Spleen (tissue), 11 donors: ENCODE measurements around the gene GPBP1. TPM values are rescaled to one million over a fixed set of nuclear protein-coding genes. Genes with fewer than 3 reads are reported as not detected.

Source experiments
- DNase-seq: peaks from one replicate; pipeline ENCODE4 v3.0.0-alpha.2; 2020
- H3K27ac ChIP-seq, 8 donors: fragments of 200-600 bp; sonication (generic) in 7 of 8; 1 replicate in 4 of 8; 2 replicates in 4 of 8; pipeline versions ENCODE4 v1.5.0 to v1.8.0; 2016 to 2021; ENCODE audit warnings: inconsistent platforms in 4 of 8, mild to moderate bottlenecking in 4 of 8, moderate library complexity in 1 of 8
- H3K27me3 ChIP-seq, 7 donors: fragments of 200-600 bp; sonication (generic) in 6 of 7; replicated peaks in 1 of 7; 1 replicate in 4 of 7; 2 replicates in 3 of 7; pipeline versions ENCODE4 v1.5.0 to v1.8.0; 2016 to 2021; ENCODE audit warnings: inconsistent platforms in 3 of 7, mild to moderate bottlenecking in 1 of 7
- H3K36me3 ChIP-seq, 6 donors: fragments of 200-600 bp; sonication (generic) in 5 of 6; 1 replicate in 4 of 6; 2 replicates in 2 of 6; pipeline versions ENCODE4 v1.5.0 to v1.8.0; 2016 to 2021; ENCODE audit warnings: inconsistent platforms in 2 of 6
- H3K4me1 ChIP-seq, 6 donors: fragments of 200-600 bp; sonication (generic) in 5 of 6; 1 replicate in 3 of 6; 2 replicates in 3 of 6; pipeline versions ENCODE4 v1.5.0 to v1.8.0; 2016 to 2021; ENCODE audit warnings: inconsistent platforms in 3 of 6
- H3K4me3 ChIP-seq, 8 donors: fragments of 200-600 bp; sonication (generic) in 7 of 8; 1 replicate in 4 of 8; 2 replicates in 4 of 8; pipeline versions ENCODE4 v1.5.0 to v1.8.0; 2016 to 2021; ENCODE audit warnings: inconsistent platforms in 4 of 8, mild to moderate bottlenecking in 4 of 8, moderate library complexity in 2 of 8
- H3K9me3 ChIP-seq, 8 donors: fragments of 200-600 bp; sonication (generic) in 7 of 8; 1 replicate in 4 of 8; 2 replicates in 4 of 8; pipeline versions ENCODE4 v1.5.0 to v1.8.0; 2016 to 2021; ENCODE audit warnings: inconsistent platforms in 4 of 8
- POLR2A ChIP-seq, 3 donors: fragments of 450-650 bp; IDR thresholded peaks; one replicate each; pipeline ENCODE4 v1.5.1; 2017; ENCODE audit warnings: antibody characterized with exemption in 3 of 3, mild to moderate bottlenecking in 1 of 3
- POLR2AphosphoS5 ChIP-seq, 3 donors: sonication (generic); formaldehyde crosslinking; IDR thresholded peaks; one replicate each; pipeline ENCODE4 v1.5.1; 2017; ENCODE audit warnings: antibody characterized with exemption in 3 of 3
- WGBS, 5 donors: extraction: QIAGEN DNeasy Blood & Tissue Kit in 3 of 5; methylation state at CpG; one replicate each; pipeline versions ENCODE4 v1.1.5 to v1.1.7; 2013 to 2018; 5-methylcytosine and 5-hydroxymethylcytosine counted together
- intact Hi-C: fragments of 100-400 bp; cut with DNase I; formaldehyde crosslinking; loops from one replicate; pipeline ENCODE4 v1.15.0; 2023; ENCODE audit warnings: low total_unique reads
- polyA plus RNA-seq, 3 donors: library from polyadenylated mRNA; stranded (reverse); fragments of 200-250 nt; gene quantifications; one replicate each; pipeline ENCODE4 v1.2.1, GENCODE V29; 2013
- total RNA-seq, 7 donors: library from RNA; depleted of rRNA in 3 of 7; stranded (reverse); fragments of >200 nt in 3 of 7; fragmentation: NEBNext Ultra II Directional in 4 of 7; extraction: Animal tissue kit (Norgen Biotek cat#: 25700) in 4 of 7; gene quantifications; one replicate each; pipeline versions ENCODE4 v1.1.0 to v1.2.1, GENCODE V29; 2016 to 2021
- TF ChIP-seq, protein P1 (sequence below), 11 experiments: fragments of 200-600 bp in 7 of 11; fragments of 450-650 bp in 4 of 11; sonication (generic) in 4 of 11; IDR thresholded peaks in 8 of 11; conservative IDR thresholded peaks in 3 of 11; 1 replicate in 7 of 11; 2 replicates in 4 of 11; pipeline versions ENCODE4 v1.4.0 to v1.8.0; 2016 to 2021; ENCODE audit warnings: antibody characterized with exemption in 11 of 11, inconsistent platforms in 4 of 11, mild to moderate bottlenecking in 1 of 11
- donor health status: healthy with polysubstance abuse.
- donor health status: DM: no; HTN: no; CAD: no; lungs with moderate emphysema.
- donor health status: DM: no; HTN: no; CAD: no.
- donor health status: Bipolar disorder and iron deficiency.
- donor health status: healthy.
- donor health status: DM: no; HTN: no; CAD: no.
- donor health status: DM: yes; HTN: yes; CAD: no.

GPBP1 gene
- total and polyA plus RNA-seq, 10 donors = 58.0 to 118 (median 87.1) TPM

DNA sequence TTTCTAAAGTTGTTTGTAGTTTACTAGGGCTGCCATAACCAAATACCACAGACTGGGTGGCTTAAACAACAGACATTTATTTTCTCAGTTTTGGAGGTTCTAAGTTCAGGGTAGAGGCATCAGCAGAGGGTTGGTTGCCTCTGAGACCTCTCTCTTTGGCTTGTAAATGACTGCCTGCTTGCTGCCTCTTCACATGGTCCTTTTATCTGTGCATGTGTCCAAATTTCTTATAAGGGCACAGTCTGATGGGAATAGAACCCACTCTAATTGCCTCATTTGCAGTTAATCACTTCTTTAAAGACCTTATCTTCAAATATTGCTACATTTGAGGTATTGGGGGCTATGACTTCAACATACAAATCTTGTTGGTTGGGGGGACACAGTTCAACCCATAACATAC, 36.8 kb downstream of the GPBP1 start:
- H3K27ac ChIP-seq = peak overlapping the region in 2 of 8 donors; percentile 7 to 18
- no peak overlapping the region for H3K4me3 ChIP-seq
- H3K9me3 ChIP-seq = no peaks in the 10 kb centered on the region
- intact Hi-C loops = no loop called here
- H3K36me3 ChIP-seq = peaks cover 0 to 43% (median 17%) of the 10 kb centered on the region in 6 donors
- DNase-seq = no peak
- TF ChIP-seq POLR2A (IDR thresholded peaks at IDR 0.05) (no peak), POLR2AphosphoS5 (IDR thresholded peaks at IDR 0.05) (no peak)
- TF ChIP-seq, protein P1, sequence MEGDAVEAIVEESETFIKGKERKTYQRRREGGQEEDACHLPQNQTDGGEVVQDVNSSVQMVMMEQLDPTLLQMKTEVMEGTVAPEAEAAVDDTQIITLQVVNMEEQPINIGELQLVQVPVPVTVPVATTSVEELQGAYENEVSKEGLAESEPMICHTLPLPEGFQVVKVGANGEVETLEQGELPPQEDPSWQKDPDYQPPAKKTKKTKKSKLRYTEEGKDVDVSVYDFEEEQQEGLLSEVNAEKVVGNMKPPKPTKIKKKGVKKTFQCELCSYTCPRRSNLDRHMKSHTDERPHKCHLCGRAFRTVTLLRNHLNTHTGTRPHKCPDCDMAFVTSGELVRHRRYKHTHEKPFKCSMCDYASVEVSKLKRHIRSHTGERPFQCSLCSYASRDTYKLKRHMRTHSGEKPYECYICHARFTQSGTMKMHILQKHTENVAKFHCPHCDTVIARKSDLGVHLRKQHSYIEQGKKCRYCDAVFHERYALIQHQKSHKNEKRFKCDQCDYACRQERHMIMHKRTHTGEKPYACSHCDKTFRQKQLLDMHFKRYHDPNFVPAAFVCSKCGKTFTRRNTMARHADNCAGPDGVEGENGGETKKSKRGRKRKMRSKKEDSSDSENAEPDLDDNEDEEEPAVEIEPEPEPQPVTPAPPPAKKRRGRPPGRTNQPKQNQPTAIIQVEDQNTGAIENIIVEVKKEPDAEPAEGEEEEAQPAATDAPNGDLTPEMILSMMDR (IDR thresholded peaks at IDR 0.05 in 8 of 11, conservative IDR thresholded peaks at IDR 0.05 in 3 of 11) = no peak
- H3K27me3 ChIP-seq = no peaks in the 10 kb centered on the region
- peaks cover 16 to 94% (median 57%) of the 10 kb centered on the region in 6 donors for H3K4me1 ChIP-seq

GRCh38 chr5:57211039-57211438, 37.2 kb downstream of the GPBP1 start:
- 82 to 95% (median 87%) methylated on average over 5 of the region's 5 CpGs for WGBS, 5 donors
- H3K9me3 ChIP-seq = no peaks in the 10 kb centered on the region
- peaks cover 0 to 48% (median 20%) of the 10 kb centered on the region in 6 donors for H3K36me3 ChIP-seq
- no peak for TF ChIP-seq POLR2A (IDR thresholded peaks at IDR 0.05)
- TF ChIP-seq, protein P1 (IDR thresholded peaks at IDR 0.05 in 8 of 11, conservative IDR thresholded peaks at IDR 0.05 in 3 of 11) = no peak
- TF ChIP-seq POLR2AphosphoS5 (IDR thresholded peaks at IDR 0.05) = no peak
- intact Hi-C loops = no loop called here
- DNase-seq = no peak
- H3K27ac ChIP-seq = peak overlapping the region in 2 of 8 donors; percentile 7 to 18
- peaks cover 16 to 90% (median 53%) of the 10 kb centered on the region in 6 donors for H3K4me1 ChIP-seq
- H3K27me3 ChIP-seq = no peaks in the 10 kb centered on the region
- H3K4me3 ChIP-seq = no peak overlapping the region

DNA sequence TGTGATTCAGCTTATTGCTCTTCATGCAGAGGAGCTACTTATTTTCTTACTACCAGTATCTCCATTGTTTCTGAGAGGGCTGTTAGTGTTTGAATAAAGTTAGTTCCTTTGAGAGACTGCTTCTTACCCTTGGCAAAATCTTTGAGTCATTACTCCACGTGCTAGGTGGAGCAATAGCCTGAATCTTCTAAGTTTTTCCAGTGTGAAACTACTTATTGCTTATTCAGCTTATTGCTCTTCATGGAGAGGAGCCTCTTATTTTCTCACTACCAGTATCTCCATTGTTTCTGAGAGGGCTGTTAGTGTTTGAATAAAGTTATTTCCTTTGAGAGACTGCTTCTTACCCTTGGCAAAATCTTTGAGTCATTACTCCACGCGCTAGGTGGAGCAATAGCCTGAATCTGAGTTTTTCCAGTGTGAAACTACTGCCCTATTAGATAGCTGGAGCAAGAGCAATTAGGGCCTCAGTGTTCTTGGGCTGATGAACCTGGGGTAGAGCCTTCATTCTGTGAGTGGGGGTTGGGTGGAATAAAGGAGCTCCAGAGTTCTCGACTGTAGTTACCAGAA, 41.9 kb downstream of the GPBP1 start:
- peaks cover 0 to 65% (median 33%) of the 10 kb centered on the region in 6 donors for H3K36me3 ChIP-seq
- H3K9me3 ChIP-seq = no peaks in the 10 kb centered on the region
- TF ChIP-seq POLR2A (IDR thresholded peaks at IDR 0.05) (no peak), POLR2AphosphoS5 (IDR thresholded peaks at IDR 0.05) (no peak)
- TF ChIP-seq, protein P1 (IDR thresholded peaks at IDR 0.05 in 8 of 11, conservative IDR thresholded peaks at IDR 0.05 in 3 of 11) = no peak
- H3K27me3 ChIP-seq = no peaks in the 10 kb centered on the region
- WGBS, 5 donors = 71 to 87% (median 82%) methylated on average over 4 of the region's 4 CpGs
- no peak for DNase-seq
- no peak overlapping the region for H3K4me3 ChIP-seq
- H3K4me1 ChIP-seq = peaks cover 7 to 86% (median 31%) of the 10 kb centered on the region in 6 donors
- intact Hi-C loops = no loop called here
- no peak overlapping the region for H3K27ac ChIP-seq

DNA sequence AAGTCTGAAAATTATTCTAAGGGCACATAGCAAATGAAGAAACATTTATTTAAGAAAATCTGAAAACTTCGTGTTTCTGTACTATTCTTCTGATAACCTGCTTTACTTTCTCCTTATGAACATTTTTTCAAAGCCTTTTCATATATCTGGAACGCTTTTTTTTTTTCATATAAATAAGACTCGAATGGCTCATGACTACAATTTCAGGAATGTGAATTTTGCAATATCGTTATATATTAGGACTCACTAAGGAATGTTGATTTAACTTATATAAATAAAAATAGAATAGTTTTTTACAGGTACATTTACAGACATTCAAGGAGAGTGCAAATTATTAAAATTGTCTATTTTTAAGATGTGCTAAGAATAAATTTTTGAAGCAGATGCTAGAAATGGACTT, 42.9 kb downstream of the GPBP1 start:
- H3K27ac ChIP-seq = no peak overlapping the region
- TF ChIP-seq, protein P1 (IDR thresholded peaks at IDR 0.05 in 8 of 11, conservative IDR thresholded peaks at IDR 0.05 in 3 of 11) = no peak
- TF ChIP-seq POLR2AphosphoS5 (IDR thresholded peaks at IDR 0.05) (no peak), POLR2A (IDR thresholded peaks at IDR 0.05) (no peak)

More for the DNA sequence above, 42.9 kb downstream of the GPBP1 start:
- DNase-seq = no peak
- Histone ChIP-seq H3K4me1 (peaks cover 9 to 86% (median 33%) of the 10 kb centered on the region in 6 donors), H3K36me3 (peaks cover 0 to 61% (median 33%) of the 10 kb centered on the region in 6 donors), H3K4me3 (no peak overlapping the region), H3K9me3 (no peaks in the 10 kb centered on the region), H3K27me3 (no peaks in the 10 kb centered on the region)
- intact Hi-C loops = no loop called here
- WGBS, 5 donors = 85 to 91% (median 88%) methylated on average over 4 of the region's 4 CpGs
